Small intestine (tissue), 7 donors: ENCODE results near the gene SOX8. TPM values are rescaled to one million over a fixed set of nuclear protein-coding genes. Genes with fewer than 3 reads are reported as not detected.
"Not testable (repeated sequence)": the region's sequence is repeated elsewhere in the genome, so short reads cannot be mapped to it uniquely, and the experiment has no call there.

ENCODE experiments used
- DNase-seq, 2 donors: peaks; one replicate each; pipeline versions ENCODE4 v3.0.0 to v3.0.0-alpha.2; 2013
- FAIRE-seq: peaks from 2 replicates; lab custom pipeline; 2012; peaks lifted over from hg19 to GRCh38; lab: Jason Lieb, UNC
- H3K27ac ChIP-seq, 3 donors: one replicate each; pipeline ENCODE4 v1.5.1; 2013; ENCODE audit warnings: low read length in 2 of 3, mild to moderate bottlenecking in 2 of 3, control low read depth in 1 of 3, inconsistent platforms in 1 of 3, low read depth in 1 of 3, moderate library complexity in 1 of 3
- H3K27me3 ChIP-seq, 3 donors: one replicate each; pipeline ENCODE4 v1.6.1; 2013; ENCODE audit warnings: low read length in 3 of 3, inconsistent platforms in 1 of 3; ENCODE audit not compliant: control insufficient read depth in 3 of 3, insufficient read depth in 3 of 3
- H3K36me3 ChIP-seq, 3 donors: one replicate each; pipeline ENCODE4 v1.6.1; 2013; ENCODE audit warnings: low read length in 3 of 3, inconsistent platforms in 1 of 3, low read depth in 1 of 3, mild to moderate bottlenecking in 1 of 3, moderate library complexity in 1 of 3; ENCODE audit not compliant: control insufficient read depth in 3 of 3, insufficient read depth in 2 of 3
- H3K4me1 ChIP-seq, 3 donors: one replicate each; pipeline ENCODE4 v1.6.1; 2013; ENCODE audit warnings: low read length in 2 of 3, inconsistent platforms in 1 of 3, low read depth in 1 of 3, mild to moderate bottlenecking in 1 of 3, moderate library complexity in 1 of 3; ENCODE audit not compliant: control insufficient read depth in 3 of 3, insufficient read depth in 2 of 3
- H3K4me3 ChIP-seq, 3 donors: one replicate each; pipeline ENCODE4 v1.5.1; 2013; ENCODE audit warnings: low read length in 3 of 3, control low read depth in 1 of 3, inconsistent platforms in 1 of 3, low read depth in 1 of 3, mild to moderate bottlenecking in 1 of 3, moderate library complexity in 1 of 3
- H3K9me3 ChIP-seq, 2 donors: one replicate each; pipeline ENCODE4 v1.6.1; 2013; ENCODE audit warnings: low read depth in 1 of 2, low read length in 1 of 2; ENCODE audit not compliant: control insufficient read depth in 2 of 2, insufficient read depth in 1 of 2
- WGBS, 3 donors: extraction: QIAGEN DNeasy Blood & Tissue Kit; methylation state at CpG; one replicate each; pipeline ENCODE4 v1.1.7; 2013; 5-methylcytosine and 5-hydroxymethylcytosine counted together
- polyA plus RNA-seq, 4 donors: library from polyadenylated mRNA; stranded (reverse) in 3 of 4; unstranded in 1 of 4; fragments of 200-250 nt in 3 of 4; fragments of 120-200 nt in 1 of 4; gene quantifications; one replicate each; pipeline versions ENCODE4 v1.2.1 to v1.2.3, GENCODE V29; 2013
- donor health status: healthy with polysubstance abuse.
- donor health status: control.
- donor health status: control.
- donor health status: Bipolar disorder and iron deficiency.
- donor health status: healthy.

The SOX8 gene
- polyA plus RNA-seq, 4 donors, result 0.27 to 2.1 (median 1.0) TPM; not detected in 1

- H3K4me1 ChIP-seq, H3K27ac ChIP-seq, DNase-seq, H3K4me3 ChIP-seq, FAIRE-seq, H3K27me3 ChIP-seq: not testable (repeated sequence)
- Histone ChIP-seq H3K36me3 (peaks cover 0 to 43% (median 0%) of the 10 kb centered on the region in 3 donors), H3K9me3 (peaks cover 0 to 10% of the 10 kb centered on the region in 2 donors)
- 70 to 95% (median 88%) methylated on average over 17 of the region's 17 CpGs for WGBS, 3 donors
Observed at GRCh38 chr16:947922-948303, 33.7 kb upstream of the SOX8 start.

DNA sequence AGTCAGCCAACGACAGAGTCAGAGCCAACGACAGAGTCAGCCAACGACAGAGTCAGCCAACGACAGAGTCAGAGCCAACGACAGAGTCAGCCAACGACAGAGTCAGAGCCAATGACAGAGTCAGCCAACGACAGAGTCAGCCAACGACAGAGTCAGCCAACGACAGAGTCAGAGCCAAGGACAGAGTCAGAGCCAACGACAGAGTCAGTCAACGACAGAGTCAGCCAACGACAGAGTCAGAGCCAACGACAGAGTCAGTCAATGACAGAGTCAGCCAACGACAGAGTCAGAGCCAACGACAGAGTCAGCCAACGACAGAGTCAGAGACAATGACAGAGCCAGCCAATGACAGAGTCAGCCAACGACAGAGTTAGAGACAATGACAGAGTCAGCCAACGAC, 32.8 kb upstream of the SOX8 start:
- H3K4me3 ChIP-seq, FAIRE-seq, H3K27ac ChIP-seq, H3K27me3 ChIP-seq, H3K4me1 ChIP-seq, DNase-seq: not testable (repeated sequence)
- WGBS, 3 donors, result 85 to 95% (median 94%) methylated on average over 17 to 18 of the region's 18 CpGs
- Histone ChIP-seq H3K36me3 (peaks cover 0 to 43% (median 0%) of the 10 kb centered on the region in 3 donors), H3K9me3 (peaks cover 0 to 10% of the 10 kb centered on the region in 2 donors)

DNA sequence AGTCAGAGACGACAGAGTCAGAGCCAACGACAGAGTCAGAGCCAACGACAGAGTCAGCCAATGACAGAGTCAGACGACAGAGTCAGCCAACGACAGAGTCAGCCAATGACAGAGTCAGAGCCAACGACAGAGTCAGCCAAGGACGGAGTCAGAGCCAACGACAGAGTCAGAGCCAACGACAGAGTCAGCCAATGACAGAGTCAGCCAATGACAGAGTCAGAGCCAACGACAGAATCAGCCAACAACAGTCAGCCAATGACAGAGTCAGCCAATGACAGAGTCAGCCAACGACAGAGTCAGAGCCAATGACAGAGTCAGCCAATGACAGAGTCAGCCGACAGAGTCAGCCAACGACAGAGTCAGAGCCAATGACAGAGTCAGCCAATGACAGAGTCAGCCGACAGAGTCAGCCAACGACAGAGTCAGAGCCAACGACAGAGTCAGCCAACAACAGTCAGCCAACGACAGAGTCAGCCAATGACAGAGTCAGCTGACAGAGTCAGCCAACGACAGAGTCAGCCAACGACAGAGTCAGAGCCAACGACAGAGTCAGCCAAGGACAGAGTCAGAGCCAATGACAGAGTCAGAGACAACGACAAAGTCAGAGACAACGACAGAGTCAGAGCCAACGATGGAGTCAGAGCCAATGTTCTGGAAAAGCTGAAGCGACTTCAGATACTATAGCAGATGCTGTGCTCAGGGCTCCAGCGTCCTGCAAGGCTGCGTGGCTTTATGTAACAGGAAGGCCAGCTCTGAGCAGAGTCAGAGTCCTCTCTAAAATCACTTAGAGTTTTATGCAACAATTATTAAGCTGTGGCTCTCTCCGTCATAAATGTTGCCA, 30.6 kb upstream of the SOX8 start:
- peaks cover 0 to 40% (median 3%) of the 10 kb centered on the region in 3 donors for H3K36me3 ChIP-seq
- not testable (repeated sequence) for FAIRE-seq, H3K4me1 ChIP-seq, H3K27me3 ChIP-seq, H3K27ac ChIP-seq, DNase-seq, H3K9me3 ChIP-seq, H3K4me3 ChIP-seq
- 64 to 94% (median 85%) methylated on average over 25 to 27 of the region's 27 CpGs for WGBS, 3 donors

GRCh38 chr16:951660-952301, 29.8 kb upstream of the SOX8 start:
- peaks cover 0 to 31% (median 3%) of the 10 kb centered on the region in 3 donors for H3K36me3 ChIP-seq
- H3K27me3 ChIP-seq, result no peaks in the 10 kb centered on the region
- peaks cover 0 to under 1% of the 10 kb centered on the region in 2 donors for H3K9me3 ChIP-seq
- no peak for FAIRE-seq
- no peak overlapping the region for H3K27ac ChIP-seq
- DNase-seq, result no peak
- no peak overlapping the region for H3K4me3 ChIP-seq
- no peaks in the 10 kb centered on the region for H3K4me1 ChIP-seq
- WGBS, 3 donors, result 86 to 91% (median 91%) methylated on average over 22 of the region's 22 CpGs

DNA sequence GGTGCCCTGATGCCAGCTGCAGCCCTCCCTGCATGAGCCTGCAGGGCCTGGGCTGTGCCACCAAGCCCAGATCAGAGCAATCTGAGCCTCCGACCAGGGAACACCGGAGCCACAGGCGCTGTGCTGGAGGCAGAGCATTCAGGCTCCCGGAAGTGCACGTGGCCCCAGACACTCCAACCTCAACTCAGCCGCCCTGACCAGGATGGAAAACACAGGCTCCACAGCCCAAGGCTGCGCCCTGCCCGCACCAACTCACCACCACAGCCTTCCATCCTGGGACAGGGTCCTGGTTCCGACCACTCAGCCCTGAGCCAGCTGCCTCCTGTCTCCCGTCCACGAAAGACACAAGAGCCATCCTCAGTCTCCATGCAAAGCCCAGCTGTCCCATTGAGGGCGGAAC, 29.2 kb upstream of the SOX8 start:
- no peaks in the 10 kb centered on the region for H3K4me1 ChIP-seq
- H3K27me3 ChIP-seq, result no peaks in the 10 kb centered on the region
- 85 to 95% (median 94%) methylated on average over 12 of the region's 12 CpGs for WGBS, 3 donors
- H3K9me3 ChIP-seq, result peaks cover 0 to 5% of the 10 kb centered on the region in 2 donors
- no peak overlapping the region for H3K27ac ChIP-seq
- DNase-seq, result no peak
- H3K36me3 ChIP-seq, result peaks cover 0 to 26% (median 3%) of the 10 kb centered on the region in 3 donors
- H3K4me3 ChIP-seq, result no peak overlapping the region
- no peak for FAIRE-seq

GRCh38 chr16:953818-954217, 27.8 kb upstream of the SOX8 start:
- H3K27ac ChIP-seq, H3K4me1 ChIP-seq, DNase-seq, H3K4me3 ChIP-seq, H3K27me3 ChIP-seq, FAIRE-seq: not testable (repeated sequence)
- Histone ChIP-seq H3K9me3 (peaks cover 0 to 11% of the 10 kb centered on the region in 2 donors), H3K36me3 (peaks cover 0 to 23% (median 3%) of the 10 kb centered on the region in 3 donors)
- WGBS, 3 donors, result 80 to 97% (median 87%) methylated on average over 5 to 7 of the region's 7 CpGs

DNA sequence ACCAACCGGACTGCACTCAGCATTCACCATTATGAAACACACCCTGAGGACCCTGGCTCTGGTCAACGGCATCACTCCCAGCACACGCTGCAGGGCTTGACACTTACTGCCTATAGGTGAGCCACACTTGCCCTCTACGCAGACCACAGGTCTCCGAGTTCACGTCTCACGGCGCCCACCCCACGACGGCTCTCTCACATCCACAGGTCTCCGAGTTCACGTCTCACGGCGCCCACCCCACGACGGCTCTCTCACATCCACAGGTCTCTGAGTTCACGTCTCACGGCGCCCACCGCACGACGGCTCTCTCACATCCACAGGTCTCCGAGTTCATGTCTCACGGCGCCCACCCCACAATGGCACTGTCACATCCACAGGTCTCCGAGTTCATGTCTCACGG, 25.8 kb upstream of the SOX8 start:
- not testable (repeated sequence) for H3K27me3 ChIP-seq, DNase-seq, H3K27ac ChIP-seq, H3K4me3 ChIP-seq, FAIRE-seq, H3K4me1 ChIP-seq
- peaks cover 0 to 23% (median 3%) of the 10 kb centered on the region in 3 donors for H3K36me3 ChIP-seq
- H3K9me3 ChIP-seq, result peaks cover 0 to 11% of the 10 kb centered on the region in 2 donors
- 91 to 98% (median 93%) methylated on average over 20 to 27 of the region's 27 CpGs for WGBS, 3 donors

DNA sequence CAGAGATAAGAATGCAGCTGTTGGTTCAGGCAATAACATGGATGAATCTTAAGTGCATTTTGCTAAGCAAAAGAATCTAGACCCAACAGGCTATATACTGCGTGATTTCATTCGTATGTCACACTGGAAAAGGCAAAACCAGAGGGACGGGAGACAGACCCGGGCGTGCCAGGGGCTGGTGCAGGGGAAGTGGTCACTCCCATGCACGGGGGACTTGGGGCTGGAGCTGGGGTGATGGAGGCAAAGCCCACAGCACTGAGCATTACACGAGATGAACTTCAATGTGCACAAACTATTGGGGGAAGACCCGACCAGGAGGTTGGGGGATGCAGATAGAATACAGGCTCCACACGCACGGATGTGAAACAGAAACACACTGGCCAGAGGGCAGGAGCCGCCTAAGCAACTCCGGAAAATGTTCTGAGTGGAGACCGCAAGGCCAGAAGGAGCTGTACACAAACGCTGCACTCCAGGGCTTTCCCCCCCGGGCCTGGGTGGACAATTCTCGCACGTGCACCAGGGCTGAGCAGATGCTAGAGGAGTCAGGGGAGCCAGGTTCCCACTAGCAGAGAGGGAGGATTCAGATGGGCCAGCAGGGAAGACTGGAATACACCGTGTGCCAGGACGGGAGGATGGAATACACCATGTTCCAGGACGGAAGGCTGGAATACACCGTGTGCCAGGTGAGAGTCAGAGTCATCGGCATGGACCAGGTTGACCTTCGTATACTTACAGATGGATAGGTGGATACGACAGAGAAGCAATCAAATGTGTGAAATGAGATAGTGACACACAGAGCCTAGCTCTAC, 22.1 kb upstream of the SOX8 start:
- Histone ChIP-seq H3K9me3 (peaks cover 0 to 11% of the 10 kb centered on the region in 2 donors), H3K27me3 (no peaks in the 10 kb centered on the region), H3K36me3 (peaks cover 0 to 7% (median 0%) of the 10 kb centered on the region in 3 donors), H3K27ac (no peak overlapping the region), H3K4me1 (no peaks in the 10 kb centered on the region), H3K4me3 (no peak overlapping the region)
- FAIRE-seq, result no peak
- WGBS, 3 donors, result 85 to 93% (median 92%) methylated on average over 24 of the region's 24 CpGs
- DNase-seq, result no peak
